ENCODE measurements around the gene MRPS18B. TPM values are rescaled to one million over a fixed set of nuclear protein-coding genes. Genes with fewer than 3 reads are reported as not detected.
A peak's percentile ranks its signal among the peaks of the same experiment; 100 is the strongest.

The MRPS18B gene
- polyA plus RNA-seq, 1 donor from 2014 or later: 77.7 TPM

- H4K20me1 ChIP-seq (ENCODE audit: insufficient read depth): no peaks in the 10 kb centered on the region
- H3K4me2 ChIP-seq (ENCODE audit: low read length): peak overlapping the region; percentile 78
- TF ChIP-seq POLR2AphosphoS5 (IDR thresholded peaks at IDR 0.05): peak; percentile 87
- no peak for TF ChIP-seq SMC3 (conservative IDR thresholded peaks at IDR 0.05; ENCODE audit: poor library complexity)
- peak; percentile 44 for TF ChIP-seq MXI1 (conservative IDR thresholded peaks at IDR 0.05; ENCODE audit: poor library complexity, severe bottlenecking)
- TF ChIP-seq REST (IDR thresholded peaks at IDR 0.05; ENCODE audit: borderline replicate concordance): peak; percentile 82
- TF ChIP-seq TAF1 (IDR thresholded peaks at IDR 0.05; ENCODE audit: low read depth): peak; percentile 93
- no peak for TF ChIP-seq CTCF (IDR thresholded peaks at IDR 0.05; ENCODE audit: poor library complexity, severe bottlenecking)
- peaks cover 9% of the 10 kb centered on the region for H3K36me3 ChIP-seq (ENCODE audit: insufficient read depth, low read length)
- peaks cover 63% of the 10 kb centered on the region for H3K79me2 ChIP-seq (replicated peaks; ENCODE audit: insufficient read depth, low read length)
- no peaks in the 10 kb centered on the region for H3K9me3 ChIP-seq (ENCODE audit: low read length)
- peak overlapping the region; percentile 100 for H3K27ac ChIP-seq (ENCODE audit: low read length)
- H3K27me3 ChIP-seq (ENCODE audit: insufficient read depth, low read depth, low read length): no peaks in the 10 kb centered on the region
- peak overlapping the region; percentile 83 for H3K4me3 ChIP-seq (ENCODE audit: low read length)
- peak overlapping the region; percentile 99 for H3K9ac ChIP-seq (ENCODE audit: low read length)
- peaks cover 8% of the 10 kb centered on the region for H3F3A ChIP-seq (ENCODE audit: insufficient read depth, low read length, poor library complexity, severe bottlenecking)
- H2AFZ ChIP-seq (ENCODE audit: low read depth, low read length): no peak overlapping the region
- H3K9me2 ChIP-seq (ENCODE audit: insufficient read depth, low read length): no peaks in the 10 kb centered on the region
Observed at GRCh38 chr6:30614843-30615218, 2.8 kb upstream of the MRPS18B start.

- peak overlapping the region; percentile 100 for H3K27ac ChIP-seq (ENCODE audit: low read length)
- H3K4me3 ChIP-seq (ENCODE audit: low read length): peak overlapping the region; percentile 83
- peak overlapping the region; percentile 81 for H3K4me2 ChIP-seq (ENCODE audit: low read length)
- H4K20me1 ChIP-seq (ENCODE audit: insufficient read depth): no peaks in the 10 kb centered on the region
- H3K79me2 ChIP-seq (replicated peaks; ENCODE audit: insufficient read depth, low read length): peaks cover 58% of the 10 kb centered on the region
- H3K27me3 ChIP-seq (ENCODE audit: insufficient read depth, low read depth, low read length): no peaks in the 10 kb centered on the region
- H2AFZ ChIP-seq (ENCODE audit: low read depth, low read length): no peak overlapping the region
- no peaks in the 10 kb centered on the region for H3K9me3 ChIP-seq (ENCODE audit: low read length)
- H3K36me3 ChIP-seq (ENCODE audit: insufficient read depth, low read length): peaks cover 9% of the 10 kb centered on the region
- no peaks in the 10 kb centered on the region for H3K9me2 ChIP-seq (ENCODE audit: insufficient read depth, low read length)
- H3K9ac ChIP-seq (ENCODE audit: low read length): peak overlapping the region; percentile 99
- TF ChIP-seq EZH2 (IDR thresholded peaks at IDR 0.05; ENCODE audit: borderline replicate concordance, insufficient read depth, low read length, poor library complexity, severe bottlenecking): no peak
- TF ChIP-seq MXI1 (conservative IDR thresholded peaks at IDR 0.05; ENCODE audit: poor library complexity, severe bottlenecking): no peak
- TF ChIP-seq TAF1 (IDR thresholded peaks at IDR 0.05; ENCODE audit: low read depth): peak; percentile 50
- peak; percentile 40 for TF ChIP-seq REST (IDR thresholded peaks at IDR 0.05; ENCODE audit: borderline replicate concordance)
- H3F3A ChIP-seq (ENCODE audit: insufficient read depth, low read length, poor library complexity, severe bottlenecking): peaks cover 8% of the 10 kb centered on the region
Observed at GRCh38 chr6:30615219-30615957, 2.3 kb upstream of the MRPS18B start.
